ENCODE measurements around the gene LPP. TPM values are rescaled to one million over a fixed set of nuclear protein-coding genes. Genes with fewer than 3 reads are reported as not detected.

Gene LPP
- total RNA-seq, 1 experiment from 2014 or later: 12.6 TPM

DNA sequence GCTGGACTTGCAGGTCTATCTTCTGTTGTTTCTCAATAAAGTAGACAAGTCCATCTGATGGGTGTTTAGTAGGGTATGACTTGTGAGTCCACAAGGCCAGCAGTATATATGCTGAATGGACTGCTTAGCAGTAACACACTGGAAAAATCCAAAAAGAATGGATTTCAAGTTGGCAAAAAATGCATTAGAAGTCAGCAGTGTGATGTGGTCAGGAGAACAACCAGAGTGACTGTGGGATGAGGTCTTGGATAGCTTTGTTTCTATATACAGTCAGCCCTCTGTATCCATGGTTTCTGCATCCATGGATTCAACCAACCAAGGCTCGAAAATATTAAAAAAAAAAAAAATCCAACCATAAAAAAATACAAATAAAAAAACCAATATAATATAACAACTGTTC lies 55.8 kb downstream of the LPP start:
- in situ Hi-C loops (cut with HindIII; ENCODE audit: low sequenced_read_pairs): no loop called here
- DNase-seq (ENCODE audit: low spot score): no peak

DNA sequence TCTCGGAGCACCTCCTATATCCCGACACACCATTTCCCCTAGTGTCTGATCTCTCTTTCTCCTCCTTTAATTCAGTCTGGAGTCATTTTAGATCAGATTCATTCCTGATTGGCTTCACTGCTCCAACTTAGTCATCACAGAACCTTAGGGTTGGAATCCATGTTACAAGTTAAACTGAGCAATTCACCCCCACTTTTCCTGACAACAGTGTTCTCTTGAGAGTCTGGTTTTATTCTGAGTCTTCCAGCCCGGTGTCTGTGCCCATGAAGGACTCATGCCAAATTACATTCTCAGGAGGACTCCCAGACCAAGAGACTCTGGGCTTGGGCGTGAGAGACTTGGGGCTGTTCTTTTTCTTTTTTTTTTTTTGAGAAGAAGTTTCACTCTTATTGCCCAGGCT lies 57.5 kb downstream of the LPP start:
- in situ Hi-C loops (cut with HindIII; ENCODE audit: low sequenced_read_pairs): no loop called here
- no peak for DNase-seq (ENCODE audit: low spot score)

DNA sequence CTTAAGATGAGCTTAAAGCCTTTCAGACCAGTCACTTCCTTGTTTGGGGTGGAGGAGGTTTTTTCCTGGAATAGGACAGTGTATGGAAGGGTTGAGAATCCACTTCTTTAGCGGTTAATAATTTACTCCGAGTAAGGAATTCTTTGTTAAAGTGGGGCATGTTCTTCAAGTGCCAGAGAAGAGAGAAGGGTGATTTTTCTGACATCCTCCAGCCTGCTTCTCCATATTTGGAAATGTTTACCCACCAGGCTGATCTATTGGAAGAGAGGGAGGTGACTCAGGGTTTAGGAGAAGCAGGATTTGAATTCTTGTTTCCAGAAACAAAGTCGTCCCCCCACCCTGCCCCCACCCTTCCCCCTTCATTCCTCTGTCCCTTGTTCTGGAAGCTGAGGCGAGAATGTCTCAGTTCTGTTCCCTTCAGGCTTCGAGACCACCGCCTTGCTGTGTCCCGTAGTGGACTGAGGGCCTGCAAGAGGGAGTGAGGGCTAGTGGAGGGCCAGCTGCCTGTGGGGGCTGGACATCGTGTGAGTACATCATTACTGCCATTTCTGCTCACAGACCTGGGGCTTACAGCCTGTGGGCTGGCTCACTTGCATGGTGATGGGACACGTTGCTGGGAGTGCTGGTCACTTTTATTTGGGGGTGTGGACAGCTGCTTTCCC lies 58.5 kb downstream of the LPP start:
- no peak for DNase-seq (ENCODE audit: low spot score)
- in situ Hi-C loops (cut with HindIII; ENCODE audit: low sequenced_read_pairs): no loop called here

DNA sequence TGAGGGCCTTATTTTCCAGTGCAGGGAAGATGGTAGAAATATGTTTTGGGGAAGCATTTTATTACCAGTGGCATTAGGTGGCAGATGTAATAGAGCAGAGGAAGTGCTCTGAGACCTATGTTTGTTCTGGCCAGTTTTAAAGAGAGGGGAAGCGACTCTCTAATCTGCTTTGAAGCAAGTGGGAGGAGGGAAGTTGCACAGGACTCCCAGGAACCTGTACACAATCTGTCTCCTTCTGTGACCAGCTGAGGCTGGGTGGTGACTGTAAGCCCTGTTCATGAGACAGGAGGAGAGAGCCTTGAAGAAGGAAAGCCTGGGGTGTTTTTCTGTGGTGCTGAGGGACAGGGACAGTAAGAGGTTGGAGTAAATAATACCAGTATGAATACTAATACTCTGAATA lies 60.5 kb downstream of the LPP start:
- DNase-seq (ENCODE audit: low spot score): no peak
- in situ Hi-C loops (cut with HindIII; ENCODE audit: low sequenced_read_pairs): no loop called here

DNA sequence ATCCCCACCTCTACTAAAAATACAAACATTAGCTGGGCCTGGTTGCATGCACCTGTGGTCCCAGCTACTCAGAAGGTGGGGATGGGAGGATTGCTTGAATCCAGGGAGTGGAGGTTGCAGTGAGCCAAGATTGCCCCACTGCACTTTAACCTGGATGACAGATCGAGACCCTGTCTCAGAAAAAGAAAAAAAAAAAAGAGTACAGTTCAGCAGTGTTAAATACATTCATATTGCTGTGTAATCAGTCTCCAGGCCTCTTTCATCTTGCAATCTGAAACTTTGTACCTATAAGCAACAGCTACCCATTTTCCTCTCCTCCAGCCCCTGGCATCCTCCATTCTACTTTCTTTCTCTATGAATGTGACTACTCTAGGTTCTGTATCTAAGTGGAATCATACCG lies 61.2 kb downstream of the LPP start:
- no peak for DNase-seq (ENCODE audit: low spot score)
- in situ Hi-C loops (cut with HindIII; ENCODE audit: low sequenced_read_pairs): no loop called here

DNA sequence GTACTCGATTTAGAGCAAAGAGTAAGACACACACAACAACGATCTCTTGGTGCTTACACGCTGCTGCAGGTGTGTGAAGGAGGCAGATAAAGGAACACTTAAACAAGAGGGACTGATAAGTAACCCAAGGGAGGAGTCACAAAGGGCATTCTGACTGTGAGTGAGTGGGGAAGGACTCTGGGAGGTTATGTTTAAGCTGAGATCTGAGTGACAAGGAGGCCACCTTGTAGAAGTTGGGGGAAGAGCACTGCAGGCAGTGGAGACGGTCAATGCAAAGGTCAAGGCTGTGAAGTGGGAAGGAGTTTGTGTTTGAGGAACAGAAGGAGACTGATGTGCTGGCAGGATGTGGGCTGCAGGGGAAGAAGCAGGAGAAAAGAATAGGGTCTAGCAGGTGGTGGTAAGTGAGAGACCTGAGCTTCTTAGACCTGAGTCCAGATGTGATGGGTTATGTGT lies 63.1 kb downstream of the LPP start:
- in situ Hi-C loops (cut with HindIII; ENCODE audit: low sequenced_read_pairs): no loop called here
- DNase-seq (ENCODE audit: low spot score): no peak

DNA sequence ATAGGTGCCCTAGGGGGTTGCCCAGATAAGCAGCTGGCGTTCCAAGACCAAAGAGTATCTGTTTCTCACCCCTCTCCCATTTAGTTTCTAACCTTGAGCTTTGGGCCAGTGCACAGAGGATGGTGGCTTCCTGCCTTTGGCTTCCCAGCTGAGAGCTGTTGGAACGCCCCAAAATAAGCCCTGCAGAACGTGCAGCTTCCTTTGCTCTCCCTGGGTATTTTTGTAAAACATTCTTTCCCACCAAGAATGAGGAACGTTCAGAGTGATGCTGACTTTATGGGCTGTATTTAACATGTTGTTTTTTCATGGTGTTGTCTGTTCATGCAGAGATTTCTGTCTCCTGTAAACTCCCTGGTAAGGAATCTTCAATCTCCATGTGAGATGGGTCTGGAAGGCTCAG lies 63.8 kb downstream of the LPP start:
- no peak for DNase-seq (ENCODE audit: low spot score)

DNA sequence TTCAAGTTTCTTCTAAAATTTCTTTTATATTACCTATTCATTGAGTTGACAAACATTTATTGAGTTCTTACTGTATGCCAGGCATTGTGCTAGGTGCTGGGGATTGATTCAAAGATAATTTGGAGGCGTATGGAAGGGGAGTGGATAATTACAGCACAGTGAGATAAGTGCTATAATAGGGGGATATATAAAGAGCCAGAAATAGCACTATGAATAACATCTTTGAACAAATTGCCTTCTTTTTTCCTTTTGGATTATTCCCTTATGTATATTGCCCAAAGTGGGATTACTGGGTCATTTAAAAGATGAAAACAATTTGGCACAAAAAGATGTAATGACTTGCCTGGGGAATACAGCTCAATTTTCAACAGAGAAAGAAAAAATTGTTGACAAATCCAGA lies 64.6 kb downstream of the LPP start:
- no peak for DNase-seq (ENCODE audit: low spot score)
- in situ Hi-C loops (cut with HindIII; ENCODE audit: low sequenced_read_pairs): no loop called here

More for the DNA sequence above, 63.8 kb downstream of the LPP start:
- in situ Hi-C loops (cut with HindIII; ENCODE audit: low sequenced_read_pairs): no loop called here

DNA sequence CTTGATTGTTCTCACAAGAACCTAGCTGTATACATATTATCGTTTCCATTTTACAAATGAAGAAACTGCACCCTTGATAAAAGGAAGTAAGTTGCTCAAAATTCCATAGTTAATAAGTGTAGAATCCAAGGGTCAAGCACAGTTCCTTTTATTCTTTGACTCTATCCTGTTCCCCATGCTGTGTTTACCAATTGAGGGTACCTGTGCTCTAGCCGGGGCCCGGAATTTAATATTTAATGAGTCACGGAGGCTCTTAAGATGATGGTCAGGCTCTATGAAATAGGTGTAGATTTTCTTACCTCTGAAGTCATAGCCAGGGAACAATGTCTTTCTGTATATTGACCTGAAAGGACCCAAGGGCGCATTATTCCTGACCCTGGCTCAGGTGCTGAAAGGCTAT lies 65.2 kb downstream of the LPP start:
- in situ Hi-C loops (cut with HindIII; ENCODE audit: low sequenced_read_pairs): no loop called here
- no peak for DNase-seq (ENCODE audit: low spot score)

DNA sequence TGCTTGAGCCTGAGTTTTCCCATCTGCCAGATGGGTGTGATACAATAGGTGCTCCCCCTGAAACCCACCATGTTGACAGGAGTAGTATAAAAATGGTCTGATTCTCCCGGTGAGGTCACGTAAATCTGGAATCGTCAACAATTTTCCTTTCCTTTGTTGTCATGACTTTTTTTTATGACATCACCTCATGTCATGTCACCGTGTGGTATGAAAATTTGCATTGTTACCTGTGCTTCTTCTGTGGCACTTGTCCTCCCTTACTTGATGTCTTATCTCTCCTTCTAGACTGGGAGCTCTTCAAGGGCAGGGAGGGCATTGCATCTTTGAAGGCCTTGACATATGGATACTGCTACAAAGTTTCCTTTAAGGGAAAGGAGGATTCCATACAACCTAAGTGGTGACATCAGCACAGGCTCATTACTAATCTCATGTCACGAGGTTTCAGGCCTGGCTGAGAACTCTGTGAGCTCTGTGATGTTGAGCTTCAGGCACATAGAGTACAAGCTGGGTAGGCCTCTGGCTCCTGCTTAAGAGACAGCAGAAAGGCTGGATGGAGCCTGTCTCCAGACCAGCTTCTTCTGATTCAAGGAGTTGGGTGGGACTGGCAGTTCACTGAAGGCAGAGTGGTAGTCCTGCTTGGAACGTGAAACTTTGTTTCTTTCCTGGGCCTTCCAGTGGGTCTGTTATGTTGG lies 66.3 kb downstream of the LPP start:
- in situ Hi-C loops (cut with HindIII; ENCODE audit: low sequenced_read_pairs): no loop called here
- no peak for DNase-seq (ENCODE audit: low spot score)

DNA sequence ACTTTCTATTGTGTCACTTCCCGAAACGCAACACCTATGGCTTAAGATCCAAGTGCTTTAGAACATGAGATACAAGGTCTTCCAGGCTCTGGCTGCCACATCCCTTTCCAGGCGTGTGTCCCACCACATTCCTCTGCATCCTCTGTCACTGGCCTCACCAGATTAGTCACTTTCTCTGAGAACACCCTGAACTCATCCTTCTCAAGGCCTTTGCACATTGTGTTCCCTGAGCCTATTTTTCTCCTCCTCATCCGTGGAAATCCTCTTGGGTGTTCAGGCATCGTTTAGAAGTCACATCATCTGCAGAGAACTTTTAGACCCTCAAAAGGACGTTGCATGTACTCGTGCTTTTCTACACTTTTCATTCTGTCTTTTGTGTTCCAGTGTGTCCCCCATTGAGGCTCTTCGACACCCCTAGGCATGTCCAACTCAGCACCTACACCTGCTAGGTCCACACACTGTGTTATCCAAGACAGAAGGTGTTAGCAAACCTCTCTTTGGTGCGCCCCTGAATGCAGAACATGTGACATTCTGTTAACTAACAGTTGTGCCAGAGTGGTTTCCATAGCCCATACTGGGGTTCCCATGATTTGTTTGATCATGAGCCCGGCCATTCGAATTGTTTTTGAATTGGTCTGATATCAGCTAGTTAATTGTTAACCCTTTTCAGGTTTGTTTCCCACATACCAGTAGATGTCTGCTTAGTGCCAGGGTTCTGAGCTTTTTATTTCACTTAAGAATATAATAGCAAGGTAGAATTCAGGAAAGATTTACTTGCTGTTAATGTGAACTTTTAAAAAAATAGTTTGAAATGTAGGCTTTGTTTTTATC lies 67.2 kb downstream of the LPP start:
- in situ Hi-C loops (cut with HindIII; ENCODE audit: low sequenced_read_pairs): no loop called here
- DNase-seq (ENCODE audit: low spot score): no peak

DNA sequence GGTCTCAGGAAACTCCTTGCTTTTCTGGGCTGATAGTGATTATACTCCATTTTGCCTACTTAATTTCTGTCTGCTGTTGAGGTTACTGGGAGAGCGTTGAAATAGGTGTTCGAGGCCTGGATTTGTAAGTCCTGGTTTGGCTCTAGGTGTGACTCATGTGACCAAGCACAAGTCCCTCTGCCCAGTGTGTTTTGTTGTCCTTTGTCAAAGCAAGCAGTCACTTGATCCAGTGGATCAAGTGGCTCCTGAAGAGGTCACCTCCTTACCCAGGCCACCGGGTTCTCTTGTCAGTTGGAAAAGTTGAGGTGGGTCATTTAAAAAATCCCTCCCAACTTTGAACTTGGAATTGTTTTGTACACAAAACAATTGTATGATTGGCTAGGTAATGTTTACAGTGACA lies 70.0 kb downstream of the LPP start:
- no peak for DNase-seq (ENCODE audit: low spot score)
- in situ Hi-C loops (cut with HindIII; ENCODE audit: low sequenced_read_pairs): no loop called here

DNA sequence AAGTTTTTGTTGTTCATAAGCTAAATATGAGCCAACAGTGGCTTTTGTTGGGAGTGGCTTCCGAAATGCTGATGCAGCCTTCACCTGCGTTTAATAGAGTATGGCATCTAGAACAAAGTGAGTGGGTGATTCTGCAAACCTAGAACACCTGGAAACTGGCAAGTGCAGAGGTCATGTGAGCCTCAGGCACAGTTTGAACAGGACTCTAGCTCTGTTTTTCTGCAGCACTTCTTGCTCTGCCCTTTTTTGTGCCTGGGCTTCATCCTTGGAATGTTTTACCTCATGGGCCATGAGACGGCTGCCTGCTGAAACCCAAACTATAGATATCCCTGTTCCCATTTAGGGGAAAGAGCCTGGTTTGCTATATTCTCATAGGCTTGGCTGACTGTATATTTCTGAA lies 73.5 kb downstream of the LPP start:
- in situ Hi-C loops (cut with HindIII; ENCODE audit: low sequenced_read_pairs): no loop called here

DNA sequence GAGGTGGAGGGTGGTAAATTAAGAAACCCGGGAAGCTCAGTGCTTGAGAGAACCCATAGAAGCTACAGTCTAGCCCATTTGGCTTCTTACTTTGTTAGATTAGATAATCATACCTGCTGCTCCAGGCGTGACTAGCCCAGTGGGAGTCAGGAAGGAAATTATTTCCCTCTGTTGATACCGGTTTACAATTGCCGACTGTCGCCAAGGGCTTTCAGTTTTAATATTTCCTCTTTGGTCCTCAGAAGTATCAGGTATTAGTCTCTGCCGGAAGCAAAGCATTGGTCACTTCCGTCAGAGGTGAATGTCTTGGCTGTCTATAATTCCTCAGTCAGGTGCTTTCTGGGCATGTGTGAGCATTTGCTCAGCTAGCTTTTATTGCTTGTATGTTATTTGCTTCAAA lies 75.2 kb downstream of the LPP start:
- DNase-seq (ENCODE audit: low spot score): peak; percentile 32
- in situ Hi-C loops (cut with HindIII; ENCODE audit: low sequenced_read_pairs): no loop called here

More for the DNA sequence above, 73.5 kb downstream of the LPP start:
- DNase-seq (ENCODE audit: low spot score): no peak

DNA sequence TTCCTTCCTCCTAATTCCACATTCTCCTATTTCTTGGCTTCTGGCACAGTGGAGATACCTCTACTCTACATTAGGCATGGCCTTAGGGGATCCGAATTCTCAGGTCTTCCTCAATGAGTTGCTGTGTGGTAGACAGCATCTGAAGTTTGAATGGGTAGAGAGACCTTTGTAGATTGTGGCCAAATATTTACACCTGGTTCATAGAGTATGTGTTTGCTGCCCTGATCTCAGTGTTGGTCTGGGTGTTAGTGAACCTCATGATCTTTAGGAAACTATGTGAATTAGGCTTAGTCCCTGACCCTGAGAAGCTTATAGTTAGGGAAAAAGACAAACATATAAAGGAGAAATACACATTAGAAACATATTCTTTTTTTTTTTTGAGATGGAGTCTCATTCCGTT lies 75.8 kb downstream of the LPP start:
- in situ Hi-C loops (cut with HindIII; ENCODE audit: low sequenced_read_pairs): no loop called here
- no peak for DNase-seq (ENCODE audit: low spot score)

DNA sequence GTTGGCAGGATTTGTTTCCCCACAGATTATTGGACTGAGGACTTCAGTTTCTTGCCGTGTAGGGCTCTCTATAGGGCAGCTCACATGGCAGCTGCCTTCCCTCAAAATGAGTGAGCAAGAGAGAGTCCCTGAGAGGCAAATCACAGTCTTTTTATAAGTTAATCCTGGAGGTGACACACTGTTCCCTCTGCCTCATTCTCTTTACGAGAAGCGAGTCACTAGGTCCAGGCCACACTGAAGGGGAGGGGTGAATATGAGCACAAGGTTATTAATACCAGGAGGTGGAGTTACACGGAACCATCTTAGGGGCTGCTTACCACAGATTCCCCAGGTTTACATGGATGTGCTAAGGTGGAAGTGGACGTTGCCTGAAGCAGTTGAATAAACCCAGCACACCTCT lies 77.0 kb downstream of the LPP start:
- no peak for DNase-seq (ENCODE audit: low spot score)
- in situ Hi-C loops (cut with HindIII; ENCODE audit: low sequenced_read_pairs): no loop called here

DNA sequence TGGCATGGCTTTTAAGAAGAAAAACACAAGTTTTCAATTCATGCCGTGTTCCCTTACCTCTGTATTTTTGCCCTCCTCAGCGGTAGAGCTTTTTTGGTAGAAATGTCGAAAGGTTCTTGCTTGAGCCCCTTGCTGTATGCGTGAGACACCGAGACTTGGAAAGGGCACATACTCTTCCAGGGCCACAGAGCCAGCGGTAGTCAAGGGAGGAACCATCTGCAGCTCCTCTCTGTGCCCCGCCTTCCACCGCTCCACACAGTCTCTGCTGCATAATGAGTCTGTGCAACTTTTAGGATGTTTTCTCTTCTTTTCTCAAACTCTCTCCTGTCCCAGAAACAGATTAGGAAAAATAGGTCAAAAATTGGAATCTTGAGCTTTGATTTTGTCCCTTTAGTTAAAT lies 77.5 kb downstream of the LPP start:
- in situ Hi-C loops (cut with HindIII; ENCODE audit: low sequenced_read_pairs): no loop called here
- no peak for DNase-seq (ENCODE audit: low spot score)

DNA sequence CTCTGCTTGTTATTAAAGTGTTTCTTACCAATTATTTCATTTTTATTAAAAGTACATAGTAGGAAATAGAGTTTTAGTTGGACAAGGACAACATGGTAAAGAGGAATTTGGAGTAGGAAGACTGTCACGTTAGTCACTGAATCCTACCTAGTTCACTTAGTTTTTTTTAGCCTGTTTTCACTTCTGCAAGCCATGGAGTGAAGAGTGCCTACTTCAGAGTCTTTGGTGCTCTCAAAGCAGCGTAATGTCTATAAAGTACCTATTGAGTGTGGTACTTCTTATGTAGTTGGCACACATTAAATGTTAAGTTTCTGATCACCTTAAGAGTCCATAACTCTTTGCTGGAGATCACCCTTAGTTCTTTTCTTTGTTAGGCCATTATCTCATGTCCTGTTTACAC lies 78.7 kb downstream of the LPP start:
- no peak for DNase-seq (ENCODE audit: low spot score)
- in situ Hi-C loops (cut with HindIII; ENCODE audit: low sequenced_read_pairs): no loop called here

DNA sequence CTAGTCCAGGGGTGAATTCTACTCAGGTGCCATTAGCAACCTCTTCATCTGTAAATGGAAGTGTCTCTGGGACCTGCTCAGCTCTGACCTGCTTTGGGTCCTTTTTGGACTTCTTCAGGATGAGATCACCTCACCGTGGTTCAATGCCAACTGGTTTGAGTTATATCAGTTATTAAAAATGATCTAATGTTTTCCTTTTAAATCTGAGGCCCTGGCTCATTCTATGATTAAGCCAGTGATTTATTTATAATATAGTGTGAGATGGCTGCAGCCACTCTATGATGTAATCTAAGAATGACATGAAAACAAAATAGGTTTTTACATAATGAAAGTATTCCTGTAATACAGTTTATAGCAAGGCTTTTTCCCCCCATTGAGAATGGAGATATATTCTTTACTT lies 79.4 kb downstream of the LPP start:
- no peak for DNase-seq (ENCODE audit: low spot score)
- in situ Hi-C loops (cut with HindIII; ENCODE audit: low sequenced_read_pairs): no loop called here

DNA sequence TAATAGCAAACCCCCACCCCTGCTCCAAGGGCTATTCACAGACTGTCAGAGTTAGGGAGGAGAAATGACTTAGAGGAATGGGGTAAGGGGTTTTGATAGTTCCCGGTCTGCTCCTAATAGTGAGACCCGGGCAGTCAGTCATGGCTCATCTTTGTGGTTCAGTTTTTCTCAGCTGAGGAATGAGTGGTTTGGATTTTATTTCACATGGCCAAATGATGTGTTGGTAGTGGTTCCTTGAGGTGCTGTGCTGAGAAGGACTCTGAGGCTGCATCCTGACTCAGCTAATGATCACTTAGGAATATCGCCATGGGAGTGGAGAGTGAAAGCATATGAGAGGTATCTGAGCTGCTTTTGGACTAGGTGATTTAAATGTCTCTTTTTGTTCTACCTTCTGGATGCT lies 80.2 kb downstream of the LPP start:
- in situ Hi-C loops (cut with HindIII; ENCODE audit: low sequenced_read_pairs): no loop called here
- no peak for DNase-seq (ENCODE audit: low spot score)

Data from G401 (cell line).